Lower leg skin (tissue), 4 donors: Measurements from ENCODE around the gene DNAJC11. TPM values are rescaled to one million over a fixed set of nuclear protein-coding genes. Genes with fewer than 3 reads are reported as not detected.

Source experiments
- DNase-seq, 2 donors: peaks; one replicate each; pipeline ENCODE4 v3.0.0-alpha.2; 2019; ENCODE audit warnings: low spot score in 2 of 2
- H3K4me3 ChIP-seq: fragments of 200-600 bp; sonication (generic); 2 replicates; pipeline ENCODE4 v1.5.1; 2017; ENCODE audit warnings: mild to moderate bottlenecking, low read depth; ENCODE audit not compliant: poor library complexity, severe bottlenecking
- POLR2A ChIP-seq, 2 donors: fragments of 450-650 bp; IDR thresholded peaks; one replicate each; pipeline ENCODE4 v1.6.1; 2016 to 2017; ENCODE audit warnings: antibody characterized with exemption in 2 of 2, mild to moderate bottlenecking in 1 of 2, moderate library complexity in 1 of 2
- WGBS, 2 donors: methylation state at CpG; one replicate each; pipeline ENCODE4 v1.1.5; 2018; 5-methylcytosine and 5-hydroxymethylcytosine counted together
- intact Hi-C: fragments of 100-400 bp; cut with DNase I; formaldehyde crosslinking; loops from one replicate; pipeline ENCODE4 v1.15.0; 2023; ENCODE audit warnings: low total_unique reads
- total RNA-seq, 4 donors: library from RNA; depleted of rRNA; stranded (reverse); fragments of >200 nt; gene quantifications; one replicate each; pipeline ENCODE4 v1.1.0, GENCODE V29; 2016
- TF ChIP-seq, protein P1 (sequence below), 3 donors: fragments of 450-650 bp; IDR thresholded peaks; one replicate each; pipeline ENCODE4 v1.5.1; 2016; ENCODE audit warnings: antibody characterized with exemption in 3 of 3, mild to moderate bottlenecking in 3 of 3, moderate library complexity in 2 of 3

DNAJC11 gene
- total RNA-seq, 4 donors from 2014 or later: 22.1 to 37.1 (median 27.3) TPM

DNA sequence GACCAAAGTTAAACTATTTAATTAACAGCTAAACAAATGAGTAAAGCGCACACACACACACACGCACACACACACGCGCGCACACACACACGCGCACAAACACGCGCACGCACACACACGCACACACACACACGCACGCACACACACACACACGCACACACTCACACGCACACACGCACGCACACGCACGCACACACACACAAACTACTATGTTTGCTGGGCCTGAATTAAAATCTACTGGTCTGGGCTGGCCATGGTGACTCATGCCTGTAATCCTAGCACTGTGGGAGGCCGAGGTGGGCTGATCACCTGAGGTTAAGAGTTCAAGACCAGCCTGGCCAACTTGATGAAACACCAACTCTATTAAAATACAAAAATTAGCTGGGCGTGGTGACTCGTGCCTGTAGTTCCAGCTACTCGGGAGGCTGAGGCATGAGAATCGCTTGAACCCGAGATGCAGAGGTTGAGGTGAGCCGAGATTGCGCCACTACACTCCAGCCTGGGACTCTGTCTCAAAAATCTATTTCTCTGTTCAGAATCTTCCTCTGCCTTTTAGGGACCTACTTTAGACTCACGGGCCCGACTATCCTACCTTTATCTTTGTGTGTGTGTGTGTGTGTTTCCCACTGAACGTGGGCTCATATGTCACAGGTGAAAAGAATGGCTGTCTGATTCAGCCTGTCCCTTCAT lies 37.5 kb upstream of the DNAJC11 start:
- no peak for DNase-seq
- TF ChIP-seq, protein P1, sequence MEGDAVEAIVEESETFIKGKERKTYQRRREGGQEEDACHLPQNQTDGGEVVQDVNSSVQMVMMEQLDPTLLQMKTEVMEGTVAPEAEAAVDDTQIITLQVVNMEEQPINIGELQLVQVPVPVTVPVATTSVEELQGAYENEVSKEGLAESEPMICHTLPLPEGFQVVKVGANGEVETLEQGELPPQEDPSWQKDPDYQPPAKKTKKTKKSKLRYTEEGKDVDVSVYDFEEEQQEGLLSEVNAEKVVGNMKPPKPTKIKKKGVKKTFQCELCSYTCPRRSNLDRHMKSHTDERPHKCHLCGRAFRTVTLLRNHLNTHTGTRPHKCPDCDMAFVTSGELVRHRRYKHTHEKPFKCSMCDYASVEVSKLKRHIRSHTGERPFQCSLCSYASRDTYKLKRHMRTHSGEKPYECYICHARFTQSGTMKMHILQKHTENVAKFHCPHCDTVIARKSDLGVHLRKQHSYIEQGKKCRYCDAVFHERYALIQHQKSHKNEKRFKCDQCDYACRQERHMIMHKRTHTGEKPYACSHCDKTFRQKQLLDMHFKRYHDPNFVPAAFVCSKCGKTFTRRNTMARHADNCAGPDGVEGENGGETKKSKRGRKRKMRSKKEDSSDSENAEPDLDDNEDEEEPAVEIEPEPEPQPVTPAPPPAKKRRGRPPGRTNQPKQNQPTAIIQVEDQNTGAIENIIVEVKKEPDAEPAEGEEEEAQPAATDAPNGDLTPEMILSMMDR (IDR thresholded peaks at IDR 0.05): no peak
- no peak for TF ChIP-seq POLR2A (IDR thresholded peaks at IDR 0.05)
- H3K4me3 ChIP-seq: no peak overlapping the region
- intact Hi-C loops: no loop called here
- WGBS, 2 donors: 74 to 75% methylated on average over 30 of the region's 30 CpGs

DNA sequence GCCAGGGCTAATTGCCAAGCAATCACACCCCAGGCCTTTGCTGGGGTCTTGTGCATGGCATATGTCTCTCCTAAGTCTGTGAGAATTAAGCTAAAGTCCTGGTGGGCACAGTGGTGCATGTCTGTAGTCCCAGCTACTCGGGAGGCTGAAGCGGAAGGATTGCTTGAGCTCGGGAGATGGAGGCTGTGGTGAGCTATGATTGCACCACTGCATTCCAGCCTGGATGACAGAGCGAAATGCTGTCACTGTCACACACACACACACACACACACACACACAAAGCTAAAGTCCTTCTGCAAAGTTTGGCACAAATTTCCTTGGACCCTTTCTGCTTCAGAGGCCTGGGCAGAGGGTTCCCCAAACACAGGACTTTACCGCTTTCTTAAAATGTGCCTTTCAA lies 31.3 kb upstream of the DNAJC11 start:
- TF ChIP-seq, protein P1 (IDR thresholded peaks at IDR 0.05): no peak
- no peak for TF ChIP-seq POLR2A (IDR thresholded peaks at IDR 0.05)
- no peak overlapping the region for H3K4me3 ChIP-seq
- WGBS, 2 donors: 93 to 97% methylated on average over 5 of the region's 5 CpGs
- intact Hi-C loops: loop anchor here (5.0 kb wide), 1 partner anchor 154 kb away; no protein-coding TSS in a partner anchor
- DNase-seq: no peak

DNA sequence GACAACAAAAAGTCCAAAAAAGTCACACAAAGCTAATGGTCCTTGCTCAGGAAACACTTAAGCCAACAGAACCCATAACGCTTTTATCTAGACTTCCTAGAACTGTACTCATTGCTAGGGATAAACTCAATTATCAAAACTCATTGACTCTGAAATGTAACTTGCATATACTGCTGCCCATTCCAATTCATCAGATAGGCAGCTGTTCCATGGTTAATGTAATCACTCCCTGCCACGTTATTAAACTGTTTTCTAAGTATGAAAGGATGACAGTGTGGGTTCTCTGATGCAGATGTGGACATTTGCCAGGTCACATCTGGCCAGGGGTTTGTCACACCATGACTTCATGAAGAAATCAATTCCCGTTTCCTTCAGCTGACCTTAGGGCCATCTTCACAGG lies 30.3 kb upstream of the DNAJC11 start:
- H3K4me3 ChIP-seq: no peak overlapping the region
- TF ChIP-seq, protein P1 (IDR thresholded peaks at IDR 0.05): no peak
- no peak for TF ChIP-seq POLR2A (IDR thresholded peaks at IDR 0.05)
- no peak for DNase-seq
- 59 to 63% methylated on average over 3 of the region's 3 CpGs for WGBS, 2 donors
- intact Hi-C loops: loop anchor here (5.0 kb wide), 1 partner anchor 155 kb away; no protein-coding TSS in a partner anchor

DNA sequence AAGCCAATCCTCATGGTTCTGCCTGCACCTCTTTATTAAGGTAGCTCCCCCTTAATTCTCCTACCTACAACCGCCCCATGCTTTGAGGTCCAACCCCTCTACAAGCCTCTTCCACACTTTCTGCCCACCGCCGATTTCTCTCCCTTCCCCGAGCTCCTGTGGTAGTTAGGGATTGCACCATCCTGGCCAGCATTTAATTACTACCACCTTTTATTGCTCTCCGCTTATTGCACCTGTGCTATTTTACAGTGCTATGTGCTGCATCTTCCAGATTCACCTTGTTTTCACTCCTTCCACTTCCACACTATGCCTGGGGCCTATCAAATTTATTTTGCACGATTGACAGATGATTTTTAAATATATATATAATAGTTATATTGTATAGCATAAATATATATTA lies 29.3 kb upstream of the DNAJC11 start:
- TF ChIP-seq, protein P1 (IDR thresholded peaks at IDR 0.05): no peak
- TF ChIP-seq POLR2A (IDR thresholded peaks at IDR 0.05): no peak
- intact Hi-C loops: loop anchor here (5.0 kb wide), 1 partner anchor 156 kb away; no protein-coding TSS in a partner anchor
- no peak for DNase-seq
- H3K4me3 ChIP-seq: no peak overlapping the region
- WGBS, 2 donors: 74 to 79% methylated on average over 6 of the region's 6 CpGs

DNA sequence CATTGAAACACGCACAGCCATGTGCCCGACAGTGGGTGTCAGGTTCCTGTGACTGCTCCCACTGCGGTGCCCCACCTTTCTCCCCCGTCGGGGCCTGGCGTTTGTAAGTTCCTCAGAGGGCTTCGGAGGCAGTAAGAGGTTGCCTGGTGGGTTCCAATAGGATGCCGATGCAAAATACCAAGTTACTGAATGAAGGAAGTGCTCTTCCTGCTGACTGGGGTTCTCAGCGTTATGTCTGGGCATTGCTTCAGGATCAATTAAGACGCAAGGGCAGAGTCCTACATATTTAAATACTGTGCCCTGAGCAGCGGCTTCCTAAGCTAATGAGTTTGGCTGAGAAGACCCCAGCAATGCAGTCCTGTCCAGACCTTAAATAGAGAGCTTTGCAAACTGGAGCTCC lies 28.9 kb upstream of the DNAJC11 start:
- TF ChIP-seq, protein P1 (IDR thresholded peaks at IDR 0.05): no peak
- TF ChIP-seq POLR2A (IDR thresholded peaks at IDR 0.05): no peak
- no peak for DNase-seq
- WGBS, 2 donors: 32 to 41% methylated on average over 11 of the region's 11 CpGs
- no peak overlapping the region for H3K4me3 ChIP-seq
- intact Hi-C loops: loop anchor here (5.0 kb wide), 1 partner anchor 157 kb away; no protein-coding TSS in a partner anchor
